ENCODE results near the gene ST3GAL6.

DNA sequence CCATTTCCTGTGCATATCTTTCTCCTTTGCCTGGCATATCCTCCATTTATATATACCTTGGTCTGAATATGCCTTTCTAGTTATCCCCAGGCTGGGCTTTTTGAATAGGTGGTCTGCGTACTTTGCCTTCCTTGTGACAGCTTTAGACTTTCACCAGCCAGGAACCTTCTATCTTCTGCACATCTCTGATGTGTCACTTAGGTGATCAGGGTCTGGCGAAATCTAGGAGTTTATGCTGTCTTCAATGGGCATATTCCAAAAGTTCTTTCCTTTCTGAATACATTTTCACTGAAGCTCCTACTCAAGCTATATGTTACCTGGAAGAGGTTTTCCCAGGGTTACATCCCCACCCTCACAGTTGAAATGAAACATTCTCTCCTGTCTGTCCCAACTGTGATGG lies 27.8 kb upstream of the ST3GAL6 start:
- TF ChIP-seq, protein P1, sequence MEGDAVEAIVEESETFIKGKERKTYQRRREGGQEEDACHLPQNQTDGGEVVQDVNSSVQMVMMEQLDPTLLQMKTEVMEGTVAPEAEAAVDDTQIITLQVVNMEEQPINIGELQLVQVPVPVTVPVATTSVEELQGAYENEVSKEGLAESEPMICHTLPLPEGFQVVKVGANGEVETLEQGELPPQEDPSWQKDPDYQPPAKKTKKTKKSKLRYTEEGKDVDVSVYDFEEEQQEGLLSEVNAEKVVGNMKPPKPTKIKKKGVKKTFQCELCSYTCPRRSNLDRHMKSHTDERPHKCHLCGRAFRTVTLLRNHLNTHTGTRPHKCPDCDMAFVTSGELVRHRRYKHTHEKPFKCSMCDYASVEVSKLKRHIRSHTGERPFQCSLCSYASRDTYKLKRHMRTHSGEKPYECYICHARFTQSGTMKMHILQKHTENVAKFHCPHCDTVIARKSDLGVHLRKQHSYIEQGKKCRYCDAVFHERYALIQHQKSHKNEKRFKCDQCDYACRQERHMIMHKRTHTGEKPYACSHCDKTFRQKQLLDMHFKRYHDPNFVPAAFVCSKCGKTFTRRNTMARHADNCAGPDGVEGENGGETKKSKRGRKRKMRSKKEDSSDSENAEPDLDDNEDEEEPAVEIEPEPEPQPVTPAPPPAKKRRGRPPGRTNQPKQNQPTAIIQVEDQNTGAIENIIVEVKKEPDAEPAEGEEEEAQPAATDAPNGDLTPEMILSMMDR (IDR thresholded peaks at IDR 0.05; ENCODE audit: low read depth, low read length, poor library complexity, severe bottlenecking), result no peak
- no peak for TF ChIP-seq EZH2phosphoT487 (IDR thresholded peaks at IDR 0.05; ENCODE audit: borderline replicate concordance, low read length)

All from DOHH2 (cell line).